ENCODE results near the gene SAMD13.

Gene SAMD13

DNA sequence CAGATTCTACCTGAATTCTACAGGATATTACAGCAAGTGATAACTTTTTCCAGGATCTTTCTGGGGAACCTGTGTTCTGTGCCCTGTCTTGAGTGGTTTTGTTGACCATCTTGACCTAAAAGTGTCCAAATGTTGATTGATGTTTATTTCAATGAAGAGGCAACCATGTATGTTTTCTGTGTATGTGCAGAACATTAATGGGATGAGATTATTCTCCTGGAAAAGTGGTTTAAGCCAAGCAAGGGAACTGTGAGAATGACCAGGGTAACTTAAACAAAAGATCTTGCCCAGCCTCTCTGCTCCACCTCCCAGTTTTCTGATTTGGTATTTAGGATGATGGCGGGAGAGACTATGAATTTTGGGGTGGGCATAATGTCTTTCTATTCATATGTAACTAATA, 1.0 kb upstream of the SAMD13 start:
- TF ChIP-seq, protein P1, sequence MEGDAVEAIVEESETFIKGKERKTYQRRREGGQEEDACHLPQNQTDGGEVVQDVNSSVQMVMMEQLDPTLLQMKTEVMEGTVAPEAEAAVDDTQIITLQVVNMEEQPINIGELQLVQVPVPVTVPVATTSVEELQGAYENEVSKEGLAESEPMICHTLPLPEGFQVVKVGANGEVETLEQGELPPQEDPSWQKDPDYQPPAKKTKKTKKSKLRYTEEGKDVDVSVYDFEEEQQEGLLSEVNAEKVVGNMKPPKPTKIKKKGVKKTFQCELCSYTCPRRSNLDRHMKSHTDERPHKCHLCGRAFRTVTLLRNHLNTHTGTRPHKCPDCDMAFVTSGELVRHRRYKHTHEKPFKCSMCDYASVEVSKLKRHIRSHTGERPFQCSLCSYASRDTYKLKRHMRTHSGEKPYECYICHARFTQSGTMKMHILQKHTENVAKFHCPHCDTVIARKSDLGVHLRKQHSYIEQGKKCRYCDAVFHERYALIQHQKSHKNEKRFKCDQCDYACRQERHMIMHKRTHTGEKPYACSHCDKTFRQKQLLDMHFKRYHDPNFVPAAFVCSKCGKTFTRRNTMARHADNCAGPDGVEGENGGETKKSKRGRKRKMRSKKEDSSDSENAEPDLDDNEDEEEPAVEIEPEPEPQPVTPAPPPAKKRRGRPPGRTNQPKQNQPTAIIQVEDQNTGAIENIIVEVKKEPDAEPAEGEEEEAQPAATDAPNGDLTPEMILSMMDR (conservative IDR thresholded peaks at IDR 0.05; ENCODE audit: control insufficient read depth, insufficient read depth, low read depth, low read length): no peak
- no peak overlapping the region for H3K4me3 ChIP-seq (ENCODE audit: control insufficient read depth, low read depth, low read length)
- no peak for DNase-seq (ENCODE audit: low read depth)

DNA sequence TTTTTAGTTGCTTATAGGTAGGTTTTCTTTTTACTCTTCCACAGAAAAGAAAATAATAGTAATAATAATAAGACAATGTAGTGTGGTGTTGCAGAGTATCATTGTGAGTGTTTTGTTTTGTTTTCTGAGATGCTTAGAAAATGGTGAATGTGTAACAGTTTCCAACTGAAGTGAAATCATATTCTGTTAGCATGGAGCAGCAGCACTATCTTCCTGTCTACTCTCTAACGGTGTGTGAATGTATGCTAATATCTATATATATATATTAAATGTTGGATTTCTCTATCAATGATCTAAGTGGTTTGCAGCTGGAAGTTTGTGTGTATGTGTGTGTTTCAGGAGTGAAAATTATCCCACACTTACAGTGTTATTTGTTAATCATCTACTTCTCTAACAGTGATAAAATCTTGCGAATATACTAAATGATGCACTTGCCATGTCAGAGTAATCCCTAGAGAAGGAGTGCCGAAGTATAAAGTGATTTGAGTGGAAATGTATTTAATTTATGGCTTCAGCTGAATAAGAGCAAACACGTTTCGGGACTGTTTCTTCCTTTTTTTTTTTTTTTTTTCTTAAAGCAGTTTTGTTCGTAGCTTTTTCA, 377 bp downstream of the SAMD13 start:
- no peak overlapping the region for H3K4me3 ChIP-seq (ENCODE audit: control insufficient read depth, low read depth, low read length)
- TF ChIP-seq, protein P1 (conservative IDR thresholded peaks at IDR 0.05; ENCODE audit: control insufficient read depth, insufficient read depth, low read depth, low read length): no peak
- no peak for DNase-seq (ENCODE audit: low read depth)

DNA sequence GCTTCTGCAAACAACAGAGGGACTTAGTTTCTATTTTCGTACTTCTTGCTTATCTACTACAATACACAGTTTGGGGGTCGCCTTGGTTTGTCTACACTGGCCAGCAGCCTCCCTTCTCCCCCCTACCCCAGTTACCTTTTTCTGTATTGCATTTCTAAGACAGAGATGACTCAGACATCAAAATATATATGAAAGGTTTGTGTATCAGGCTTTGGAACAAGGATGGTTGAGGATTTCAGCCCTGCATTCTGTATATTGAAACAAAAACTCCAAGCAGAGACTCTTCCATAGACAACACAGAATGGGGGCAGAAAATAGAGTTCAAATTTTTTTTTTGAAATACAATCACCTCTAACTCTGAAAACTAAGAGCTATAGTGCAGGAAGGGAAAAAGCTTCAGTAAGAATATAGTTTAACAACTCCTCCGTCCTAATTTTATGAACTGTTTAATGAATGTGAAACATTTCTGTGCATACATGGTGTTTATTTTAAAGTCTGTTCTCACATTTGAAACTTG, 1.9 kb downstream of the SAMD13 start:
- TF ChIP-seq, protein P1 (conservative IDR thresholded peaks at IDR 0.05; ENCODE audit: control insufficient read depth, insufficient read depth, low read depth, low read length): no peak
- H3K4me3 ChIP-seq (ENCODE audit: control insufficient read depth, low read depth, low read length): peak overlapping the region; percentile 34
- no peak for DNase-seq (ENCODE audit: low read depth)

DNA sequence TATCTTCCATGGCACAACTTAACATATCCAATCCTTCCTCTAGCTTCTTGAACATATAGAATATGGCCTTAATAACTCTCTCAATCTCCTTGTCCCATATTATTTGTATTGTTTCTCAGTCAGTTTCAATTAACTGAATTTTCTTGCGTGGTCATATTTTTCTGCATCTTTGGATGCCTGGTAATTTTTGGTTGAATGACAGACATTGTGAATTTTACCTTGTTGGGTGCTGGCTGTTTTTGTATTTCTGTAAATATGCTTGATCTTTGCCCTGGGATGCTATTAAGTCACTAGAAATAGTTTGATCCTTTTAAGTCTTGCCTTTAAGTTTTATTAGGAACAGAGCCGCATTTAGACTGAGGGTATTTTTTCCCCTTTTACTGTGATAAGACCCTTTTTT, 5.9 kb downstream of the SAMD13 start:
- H3K4me3 ChIP-seq (ENCODE audit: control insufficient read depth, low read depth, low read length): no peak overlapping the region
- TF ChIP-seq, protein P1 (conservative IDR thresholded peaks at IDR 0.05; ENCODE audit: control insufficient read depth, insufficient read depth, low read depth, low read length): no peak
- no peak for DNase-seq (ENCODE audit: low read depth)

DNA sequence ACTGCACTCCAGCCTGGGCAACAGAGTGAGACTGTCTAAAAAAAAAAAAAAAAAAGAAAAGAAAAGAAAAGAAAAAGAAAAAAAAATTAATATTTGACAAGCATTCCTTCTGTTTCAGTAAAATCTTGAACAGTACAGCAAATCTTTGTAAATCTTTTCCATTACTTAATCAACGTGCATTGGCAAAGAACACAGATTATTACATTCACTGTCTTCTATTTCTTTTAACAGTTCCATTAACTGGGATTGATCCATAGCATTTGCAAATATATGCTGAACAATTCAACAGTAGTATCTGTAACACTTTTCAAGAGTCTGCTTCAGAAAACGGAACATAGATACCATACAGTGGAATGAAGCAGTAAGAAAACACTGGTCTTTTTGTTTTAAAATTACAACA, 9.8 kb downstream of the SAMD13 start:
- TF ChIP-seq, protein P1 (conservative IDR thresholded peaks at IDR 0.05; ENCODE audit: control insufficient read depth, insufficient read depth, low read depth, low read length): no peak
- DNase-seq (ENCODE audit: low read depth): no peak
- no peak overlapping the region for H3K4me3 ChIP-seq (ENCODE audit: control insufficient read depth, low read depth, low read length)

DNA sequence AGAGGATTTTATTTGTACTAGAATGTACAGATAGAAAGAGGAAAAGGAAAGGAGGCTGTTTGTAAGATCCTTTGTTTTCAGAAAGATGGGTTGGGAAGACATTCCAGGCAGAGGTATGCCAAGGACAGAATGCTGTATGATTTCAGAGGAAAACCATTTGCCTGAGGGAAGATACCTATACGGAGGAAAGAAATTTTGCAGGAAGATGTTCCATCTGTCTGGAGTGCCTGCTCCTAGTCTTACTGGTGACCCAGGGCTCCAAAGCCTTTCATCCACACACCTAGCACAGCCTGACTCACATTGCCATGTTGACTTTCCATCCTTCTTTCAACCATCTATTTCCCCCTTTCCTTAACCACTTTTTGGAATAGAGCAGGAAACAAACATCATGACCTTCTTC, 18.2 kb downstream of the SAMD13 start:
- no peak for DNase-seq (ENCODE audit: low read depth)
- no peak overlapping the region for H3K4me3 ChIP-seq (ENCODE audit: control insufficient read depth, low read depth, low read length)
- TF ChIP-seq, protein P1 (conservative IDR thresholded peaks at IDR 0.05; ENCODE audit: control insufficient read depth, insufficient read depth, low read depth, low read length): no peak

DNA sequence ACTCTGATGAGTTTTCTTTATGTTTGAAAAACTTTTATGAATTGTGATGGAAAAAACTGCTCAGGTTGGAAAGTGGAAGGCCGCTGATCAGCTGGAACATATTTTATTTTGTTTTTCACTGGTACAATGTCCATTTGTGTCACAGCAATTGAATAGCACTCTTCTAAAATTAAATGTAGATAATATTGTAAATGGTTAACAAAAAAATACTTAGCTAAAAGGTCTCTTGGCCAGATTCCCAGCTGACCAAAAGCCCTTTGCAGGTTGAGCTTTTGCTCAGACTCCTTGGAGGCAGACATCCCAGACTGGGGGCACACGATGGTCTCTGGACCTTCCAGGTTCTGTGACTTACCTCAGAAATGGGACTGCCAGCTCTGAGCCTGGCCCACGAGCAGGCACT, 26.3 kb downstream of the SAMD13 start:
- TF ChIP-seq, protein P1 (conservative IDR thresholded peaks at IDR 0.05; ENCODE audit: control insufficient read depth, insufficient read depth, low read depth, low read length): no peak

More for the DNA sequence above, 26.3 kb downstream of the SAMD13 start:
- no peak for DNase-seq (ENCODE audit: low read depth)
- no peak overlapping the region for H3K4me3 ChIP-seq (ENCODE audit: control insufficient read depth, low read depth, low read length)
